ENCODE data around the gene CHD6.

CHD6 gene

GRCh38 chr20:41408986-41409385 lies 209.2 kb downstream of the CHD6 start:
- Mint-ChIP-seq H3K36me3 (ENCODE audit: insufficient read depth) (peaks cover 36% of the 10 kb centered on the region), H3K9me3 (no peaks in the 10 kb centered on the region), H3K4me3 (no peak overlapping the region), H3K27ac (ENCODE audit: low read depth) (peak overlapping the region; percentile 87), H3K4me1 (peaks cover 29% of the 10 kb centered on the region), H3K27me3 (no peaks in the 10 kb centered on the region)
- ATAC-seq (replicated peaks; ENCODE audit: extremely low read depth, poor library complexity, severe bottlenecking) (no peak), DNase-seq (ENCODE audit: low spot score in 2 of 2) (no peak)

- ATAC-seq (replicated peaks; ENCODE audit: extremely low read depth, poor library complexity, severe bottlenecking) (peak; percentile 56), DNase-seq (ENCODE audit: low spot score in 2 of 2) (no peak)
- Mint-ChIP-seq H3K9me3 (no peaks in the 10 kb centered on the region), H3K4me1 (peaks cover 29% of the 10 kb centered on the region), H3K4me3 (no peak overlapping the region), H3K27ac (ENCODE audit: low read depth) (peak overlapping the region; percentile 87), H3K27me3 (no peaks in the 10 kb centered on the region), H3K36me3 (ENCODE audit: insufficient read depth) (peaks cover 33% of the 10 kb centered on the region)
Measured at GRCh38 chr20:41408156-41408794, 209.9 kb downstream of the CHD6 start.

- H3K4me1 Mint-ChIP-seq = peaks cover 29% of the 10 kb centered on the region
Measured at GRCh38 chr20:41407607-41408006, 210.6 kb downstream of the CHD6 start.

GRCh38 chr20:41406896-41407444 lies 211.2 kb downstream of the CHD6 start:
- Mint-ChIP-seq H3K9me3 (no peaks in the 10 kb centered on the region), H3K27ac (ENCODE audit: low read depth) (peak overlapping the region; percentile 32), H3K36me3 (ENCODE audit: insufficient read depth) (peaks cover 33% of the 10 kb centered on the region), H3K4me3 (no peak overlapping the region), H3K27me3 (no peaks in the 10 kb centered on the region), H3K4me1 (peaks cover 29% of the 10 kb centered on the region)
- DNase-seq (ENCODE audit: low spot score in 2 of 2) (no peak), ATAC-seq (replicated peaks; ENCODE audit: extremely low read depth, poor library complexity, severe bottlenecking) (no peak)

More at GRCh38 chr20:41407607-41408006, 210.6 kb downstream of the CHD6 start:
- H3K36me3 Mint-ChIP-seq (ENCODE audit: insufficient read depth) = peaks cover 32% of the 10 kb centered on the region
- H3K4me3 Mint-ChIP-seq = no peak overlapping the region
- no peaks in the 10 kb centered on the region for H3K27me3 Mint-ChIP-seq
- H3K9me3 Mint-ChIP-seq = no peaks in the 10 kb centered on the region
- ATAC-seq (replicated peaks; ENCODE audit: extremely low read depth, poor library complexity, severe bottlenecking) = peak; percentile 62
- H3K27ac Mint-ChIP-seq (ENCODE audit: low read depth) = no peak overlapping the region
- no peak for DNase-seq (ENCODE audit: low spot score in 2 of 2)

- peaks cover 29% of the 10 kb centered on the region for H3K4me1 Mint-ChIP-seq
- no peak overlapping the region for H3K4me3 Mint-ChIP-seq
- peaks cover 33% of the 10 kb centered on the region for H3K36me3 Mint-ChIP-seq (ENCODE audit: insufficient read depth)
- H3K27me3 Mint-ChIP-seq = no peaks in the 10 kb centered on the region
- DNase-seq (ENCODE audit: low spot score in 2 of 2) (no peak), ATAC-seq (replicated peaks; ENCODE audit: extremely low read depth, poor library complexity, severe bottlenecking) (no peak)
- H3K27ac Mint-ChIP-seq (ENCODE audit: low read depth) = peak overlapping the region; percentile 32
- no peaks in the 10 kb centered on the region for H3K9me3 Mint-ChIP-seq
Measured at GRCh38 chr20:41406353-41406752, 211.8 kb downstream of the CHD6 start.

- no peak for ATAC-seq (replicated peaks; ENCODE audit: extremely low read depth, poor library complexity, severe bottlenecking)
- no peaks in the 10 kb centered on the region for H3K9me3 Mint-ChIP-seq
- no peak overlapping the region for H3K27ac Mint-ChIP-seq (ENCODE audit: low read depth)
- DNase-seq (ENCODE audit: low spot score in 2 of 2) = no peak
- peaks cover 28% of the 10 kb centered on the region for H3K36me3 Mint-ChIP-seq (ENCODE audit: insufficient read depth)
- H3K27me3 Mint-ChIP-seq = no peaks in the 10 kb centered on the region
- peaks cover 29% of the 10 kb centered on the region for H3K4me1 Mint-ChIP-seq
- H3K4me3 Mint-ChIP-seq = no peak overlapping the region
Measured at GRCh38 chr20:41405436-41405835, 212.7 kb downstream of the CHD6 start.

- no peak for ATAC-seq (replicated peaks; ENCODE audit: extremely low read depth, poor library complexity, severe bottlenecking)
- Mint-ChIP-seq H3K36me3 (ENCODE audit: insufficient read depth) (peaks cover 19% of the 10 kb centered on the region), H3K27ac (ENCODE audit: low read depth) (peak overlapping the region; percentile 35)
Measured at GRCh38 chr20:41403604-41404003, 214.6 kb downstream of the CHD6 start.

GRCh38 chr20:41398408-41398807 lies 219.8 kb downstream of the CHD6 start:
- H3K4me1 Mint-ChIP-seq = peaks cover 5% of the 10 kb centered on the region
- ATAC-seq (replicated peaks; ENCODE audit: extremely low read depth, poor library complexity, severe bottlenecking) (no peak), DNase-seq (ENCODE audit: low spot score in 2 of 2) (no peak)
- H3K9me3 Mint-ChIP-seq = no peaks in the 10 kb centered on the region
- peaks cover 6% of the 10 kb centered on the region for H3K36me3 Mint-ChIP-seq (ENCODE audit: insufficient read depth)
- no peaks in the 10 kb centered on the region for H3K27me3 Mint-ChIP-seq
- H3K27ac Mint-ChIP-seq (ENCODE audit: low read depth) = no peak overlapping the region
- no peak overlapping the region for H3K4me3 Mint-ChIP-seq

More at GRCh38 chr20:41403604-41404003, 214.6 kb downstream of the CHD6 start:
- peaks cover 13% of the 10 kb centered on the region for H3K4me1 Mint-ChIP-seq
- no peak overlapping the region for H3K4me3 Mint-ChIP-seq
- no peaks in the 10 kb centered on the region for H3K27me3 Mint-ChIP-seq
- no peaks in the 10 kb centered on the region for H3K9me3 Mint-ChIP-seq
- no peak for DNase-seq (ENCODE audit: low spot score in 2 of 2)

- no peaks in the 10 kb centered on the region for H3K9me3 Mint-ChIP-seq
- ATAC-seq (replicated peaks; ENCODE audit: extremely low read depth, poor library complexity, severe bottlenecking) (no peak), DNase-seq (ENCODE audit: low spot score in 2 of 2) (no peak)
- no peak overlapping the region for H3K27ac Mint-ChIP-seq (ENCODE audit: low read depth)
- H3K4me1 Mint-ChIP-seq = peaks cover 5% of the 10 kb centered on the region
- no peaks in the 10 kb centered on the region for H3K27me3 Mint-ChIP-seq
- H3K4me3 Mint-ChIP-seq = no peak overlapping the region
- H3K36me3 Mint-ChIP-seq (ENCODE audit: insufficient read depth) = peaks cover 1% of the 10 kb centered on the region
Measured at GRCh38 chr20:41395667-41396664, 222.2 kb downstream of the CHD6 start.

- H3K27me3 Mint-ChIP-seq = no peaks in the 10 kb centered on the region
- H3K27ac Mint-ChIP-seq (ENCODE audit: low read depth) = no peak overlapping the region
- H3K36me3 Mint-ChIP-seq (ENCODE audit: insufficient read depth) = peaks cover 1% of the 10 kb centered on the region
- peaks cover 5% of the 10 kb centered on the region for H3K4me1 Mint-ChIP-seq
- ATAC-seq (replicated peaks; ENCODE audit: extremely low read depth, poor library complexity, severe bottlenecking) (no peak), DNase-seq (ENCODE audit: low spot score in 2 of 2) (no peak)
- H3K9me3 Mint-ChIP-seq = no peaks in the 10 kb centered on the region
- no peak overlapping the region for H3K4me3 Mint-ChIP-seq
Measured at GRCh38 chr20:41394931-41395666, 223.1 kb downstream of the CHD6 start.

GRCh38 chr20:41394081-41394480 lies 224.1 kb downstream of the CHD6 start:
- Mint-ChIP-seq H3K4me1 (peaks cover 5% of the 10 kb centered on the region), H3K27me3 (no peaks in the 10 kb centered on the region), H3K27ac (ENCODE audit: low read depth) (no peak overlapping the region), H3K36me3 (ENCODE audit: insufficient read depth) (peaks cover 1% of the 10 kb centered on the region), H3K4me3 (no peak overlapping the region), H3K9me3 (no peaks in the 10 kb centered on the region)
- DNase-seq (ENCODE audit: low spot score in 2 of 2) (no peak), ATAC-seq (replicated peaks; ENCODE audit: extremely low read depth, poor library complexity, severe bottlenecking) (no peak)

GRCh38 chr20:41393705-41394066 lies 224.5 kb downstream of the CHD6 start:
- ATAC-seq (replicated peaks; ENCODE audit: extremely low read depth, poor library complexity, severe bottlenecking) (no peak), DNase-seq (ENCODE audit: low spot score in 2 of 2) (no peak)
- Mint-ChIP-seq H3K9me3 (no peaks in the 10 kb centered on the region), H3K27ac (ENCODE audit: low read depth) (no peak overlapping the region), H3K27me3 (no peaks in the 10 kb centered on the region), H3K4me1 (peaks cover 5% of the 10 kb centered on the region), H3K4me3 (no peak overlapping the region), H3K36me3 (ENCODE audit: insufficient read depth) (peaks cover 1% of the 10 kb centered on the region)
